Measurements from ENCODE around the gene PPP1R12C.

GRCh38 chr19:55141696-55142095, 24.3 kb upstream of the PPP1R12C start:
- TF ChIP-seq CTCF (IDR thresholded peaks at IDR 0.05) (no peak), POLR2A (IDR thresholded peaks at IDR 0.05) (no peak)

Data from body of pancreas (tissue), 4 donors.